ENCODE data around the gene HDLBP.

The HDLBP gene

DNA sequence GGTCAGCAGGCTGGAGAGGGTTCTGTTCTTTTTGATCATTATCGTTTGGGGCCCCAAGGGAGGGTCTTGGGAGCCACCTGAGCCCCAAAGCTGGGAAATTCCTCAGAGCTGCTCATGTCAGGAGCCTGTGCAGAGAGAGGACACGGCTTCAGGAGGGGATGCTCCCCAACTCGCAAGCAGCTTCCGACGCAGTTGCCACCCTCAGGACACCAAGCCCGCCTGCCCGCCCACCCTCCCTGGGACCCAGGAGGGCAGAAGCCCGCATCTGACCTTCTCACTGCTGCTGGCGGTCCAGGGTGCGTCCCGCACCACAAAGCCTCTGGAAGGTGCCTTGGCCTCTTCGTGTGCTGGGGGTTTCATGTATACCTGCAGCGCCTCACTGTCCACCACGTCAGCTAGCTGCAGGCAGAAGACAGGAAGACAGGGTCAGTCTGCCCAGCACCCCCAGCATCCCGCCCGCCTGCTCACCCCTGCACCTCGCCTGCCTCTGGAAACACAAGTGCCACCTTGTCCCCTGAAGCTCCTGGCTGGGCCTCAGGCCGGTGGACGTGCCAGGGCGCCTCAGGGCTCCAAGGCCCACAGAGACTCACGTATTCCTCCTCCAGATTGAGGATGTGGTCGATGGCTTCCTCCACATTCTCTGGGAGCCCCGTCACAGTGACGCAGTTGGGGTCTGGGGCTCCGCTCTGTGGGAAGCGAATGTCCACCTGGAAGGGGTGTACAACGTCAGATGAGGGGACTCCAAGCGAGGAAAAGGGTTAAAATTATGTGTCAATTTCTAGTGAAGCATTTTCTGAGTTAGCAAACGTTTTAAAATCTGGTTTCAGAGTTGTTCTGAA, 85.7 kb downstream of the HDLBP start:
- no peak for DNase-seq (ENCODE audit: low read depth in 2 of 2)

DNA sequence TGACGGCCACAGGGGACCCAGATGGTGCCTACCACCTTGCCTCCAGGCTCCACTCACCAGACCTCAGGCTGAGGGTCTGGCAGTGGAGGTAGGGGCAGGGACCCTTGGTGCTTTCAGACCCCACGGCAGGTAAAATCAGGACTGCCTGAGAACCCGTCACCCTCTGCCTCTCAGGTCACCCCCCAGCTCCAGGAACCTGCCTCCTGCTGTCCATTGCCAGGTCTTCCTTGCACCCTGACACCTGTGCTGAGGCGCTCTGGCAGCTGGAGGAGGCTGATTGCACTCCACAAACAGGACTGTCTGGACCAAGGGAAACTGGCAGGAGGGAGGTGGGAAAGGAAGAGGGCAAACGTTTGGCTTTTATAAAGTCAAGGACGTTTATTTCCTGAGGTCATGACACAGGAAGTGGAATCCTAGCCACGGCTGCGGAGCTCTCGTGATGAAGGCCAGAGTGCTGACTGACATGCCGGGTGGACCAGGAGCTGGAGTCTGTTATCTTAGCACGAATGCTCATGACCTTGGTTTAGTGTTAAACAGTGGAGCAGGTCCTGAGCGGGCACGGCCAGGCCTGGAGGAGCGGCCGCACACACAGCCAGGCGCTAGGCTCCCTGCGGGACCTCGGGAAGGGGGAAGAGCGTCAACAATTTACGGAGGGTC, 86.5 kb downstream of the HDLBP start:
- DNase-seq (ENCODE audit: low read depth in 2 of 2), result no peak

DNA sequence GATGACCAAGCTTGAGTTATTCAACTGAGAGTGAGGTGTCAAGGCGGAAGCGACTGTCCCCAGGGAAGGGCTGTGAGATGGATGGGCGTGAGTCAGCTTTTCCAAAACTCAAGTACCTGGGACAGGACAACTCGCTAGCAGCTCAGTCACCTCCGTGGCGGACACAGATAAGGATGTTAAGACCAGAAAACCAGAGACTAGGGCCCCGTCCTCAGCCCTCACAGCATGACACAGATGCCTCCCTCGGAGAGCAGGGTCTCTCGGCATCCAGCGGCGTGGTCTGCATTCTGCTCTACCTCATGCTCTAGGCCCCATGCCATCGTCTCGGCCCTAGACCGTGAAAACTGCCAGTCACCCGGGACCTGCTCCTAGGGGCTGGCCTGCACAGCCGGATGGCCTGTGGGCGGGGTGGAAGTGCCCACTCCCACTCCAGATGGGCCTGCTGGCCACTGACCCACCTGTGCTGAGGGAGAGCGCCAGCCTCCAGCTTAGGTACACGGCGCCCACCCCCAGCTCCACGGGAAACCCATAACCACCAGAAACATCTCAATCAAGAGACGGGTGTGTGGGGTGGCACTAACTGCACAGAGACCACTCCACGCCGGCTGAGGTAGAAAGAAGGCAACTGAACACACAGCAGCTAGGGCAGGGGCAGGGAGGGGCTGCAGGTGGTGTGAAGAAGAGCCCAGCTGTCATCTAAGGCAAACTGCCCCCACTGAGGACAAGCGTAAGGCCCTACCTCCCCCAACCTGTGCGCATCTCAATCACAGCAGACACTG, 87.2 kb downstream of the HDLBP start:
- DNase-seq (ENCODE audit: low read depth in 2 of 2), result no peak

DNA sequence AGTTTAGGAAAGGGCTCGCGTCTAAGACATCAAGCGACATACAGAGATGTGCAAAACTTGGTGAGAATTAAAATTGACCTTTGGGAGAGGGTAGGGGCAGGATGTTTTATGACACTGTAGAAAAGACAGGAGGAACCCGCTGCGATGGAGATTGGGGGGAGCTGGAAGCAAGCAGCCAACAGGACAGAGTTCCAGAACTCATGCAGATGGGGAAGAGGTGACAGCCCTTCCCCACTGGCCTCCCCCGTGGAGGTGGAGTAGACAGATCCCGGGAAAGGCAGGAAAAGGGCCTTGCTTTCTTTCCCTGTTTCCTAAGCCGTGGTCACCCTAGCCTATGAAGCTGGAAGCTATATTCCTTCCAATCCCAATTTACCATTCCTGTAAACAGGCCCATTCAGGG, 87.9 kb downstream of the HDLBP start:
- no peak for DNase-seq (ENCODE audit: low read depth in 2 of 2)

DNA sequence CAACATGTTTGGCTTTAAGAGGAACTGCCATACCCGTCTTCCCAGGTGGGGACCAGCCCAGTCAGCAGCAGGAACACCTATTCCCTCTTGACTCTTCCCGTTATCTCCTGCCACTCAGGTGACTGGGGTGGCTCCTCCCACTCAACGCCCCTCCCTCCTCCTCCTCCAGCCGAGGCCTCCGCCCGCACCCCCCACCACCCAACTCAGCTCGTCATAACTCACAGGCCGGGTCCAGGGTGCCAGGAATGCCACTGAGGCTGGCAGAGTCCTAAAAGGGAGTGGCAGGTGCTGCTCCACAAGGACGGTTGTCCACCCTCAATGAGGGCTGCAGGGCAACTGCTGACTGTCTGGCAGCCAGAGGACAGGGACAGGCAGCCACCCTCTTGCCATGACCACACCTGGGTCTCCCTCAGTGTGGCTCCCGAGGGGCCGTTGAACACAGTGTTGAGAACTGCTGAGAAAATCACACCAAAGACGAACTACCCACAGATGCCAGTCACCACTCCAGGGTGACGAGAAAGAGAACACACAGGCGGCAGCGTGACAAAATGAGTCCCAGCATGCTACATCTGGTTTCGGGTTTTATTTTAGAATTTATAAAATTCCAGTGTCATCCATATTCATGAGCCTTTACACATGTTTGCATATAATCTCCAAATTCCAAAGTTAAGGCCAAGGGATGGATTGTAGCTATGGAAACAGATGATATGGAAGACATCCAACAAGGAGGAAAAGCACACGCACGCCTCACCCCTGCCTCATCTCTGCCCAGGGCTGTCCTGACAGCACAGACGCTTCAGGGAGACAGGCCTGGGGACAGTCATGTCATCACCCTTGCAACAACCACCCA, 88.5 kb downstream of the HDLBP start:
- DNase-seq (ENCODE audit: low read depth in 2 of 2), result no peak

DNA sequence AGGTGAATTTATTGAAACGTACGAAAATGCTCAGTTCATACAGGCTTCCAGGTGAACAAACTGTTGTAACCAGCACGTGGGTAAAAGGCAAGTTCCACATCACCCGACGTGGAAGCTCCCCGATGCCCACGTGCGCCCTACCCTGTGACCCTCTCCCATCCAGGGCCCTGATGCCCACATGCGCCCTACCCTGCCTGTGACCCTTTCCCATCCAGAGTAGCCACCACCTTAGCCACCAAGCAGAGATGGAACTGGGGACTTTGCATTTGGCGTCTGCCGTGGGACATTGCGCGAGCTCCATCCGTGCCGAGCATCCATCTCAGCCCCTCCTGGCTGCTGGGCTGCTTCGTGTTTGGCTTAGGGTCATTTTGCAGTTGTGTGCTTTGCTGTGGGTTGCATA, 89.5 kb downstream of the HDLBP start:
- DNase-seq (ENCODE audit: low read depth in 2 of 2), result no peak

DNA sequence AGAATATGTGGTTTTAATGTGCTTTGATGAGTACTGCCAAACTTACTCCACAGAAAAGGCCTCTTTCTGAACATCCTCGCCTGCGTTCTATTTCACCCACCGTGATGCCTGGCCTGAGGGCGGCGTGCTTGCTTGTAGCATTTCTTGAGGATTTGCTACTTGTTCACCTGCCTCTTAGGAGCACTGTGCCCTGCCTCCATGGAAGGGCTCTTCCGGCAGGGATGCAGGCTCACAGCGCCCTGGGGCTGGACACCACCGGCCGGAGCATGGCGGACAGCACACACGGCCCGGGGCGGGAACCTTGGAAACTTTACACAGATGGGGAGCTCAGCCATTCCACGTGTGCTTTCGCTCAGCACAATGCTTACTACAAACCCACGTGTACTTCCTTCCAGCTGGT, 89.9 kb downstream of the HDLBP start:
- no peak for DNase-seq (ENCODE audit: low read depth in 2 of 2)

DNA sequence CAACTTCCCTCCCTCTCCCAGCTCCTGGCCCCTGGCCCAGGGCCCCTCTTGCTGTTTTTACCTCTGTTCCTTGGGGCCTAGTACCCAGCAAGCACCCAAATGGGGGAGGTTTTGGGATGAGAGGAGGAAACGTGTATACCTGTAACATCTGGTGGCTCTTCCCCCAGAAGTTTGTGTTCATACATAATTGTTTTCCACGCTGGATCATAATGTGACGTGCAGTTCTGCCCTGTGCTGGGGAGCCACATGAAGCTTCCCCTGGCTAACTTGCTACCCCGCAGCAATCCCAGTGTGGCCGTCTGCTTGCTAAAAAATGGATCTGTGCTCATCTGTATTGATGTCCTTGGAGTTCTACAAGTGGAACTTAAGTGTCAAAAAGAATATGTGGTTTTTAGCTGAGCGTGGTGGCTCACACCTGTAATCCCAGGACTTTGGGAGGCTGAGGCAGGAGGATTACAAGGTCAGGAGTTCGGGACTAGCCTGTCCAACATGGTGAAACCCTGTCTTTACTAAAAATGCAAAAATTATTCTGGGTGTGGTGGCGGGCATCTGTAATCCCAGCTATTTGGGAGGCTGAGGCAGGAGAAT, 90.5 kb downstream of the HDLBP start:
- no peak for DNase-seq (ENCODE audit: low read depth in 2 of 2)

DNA sequence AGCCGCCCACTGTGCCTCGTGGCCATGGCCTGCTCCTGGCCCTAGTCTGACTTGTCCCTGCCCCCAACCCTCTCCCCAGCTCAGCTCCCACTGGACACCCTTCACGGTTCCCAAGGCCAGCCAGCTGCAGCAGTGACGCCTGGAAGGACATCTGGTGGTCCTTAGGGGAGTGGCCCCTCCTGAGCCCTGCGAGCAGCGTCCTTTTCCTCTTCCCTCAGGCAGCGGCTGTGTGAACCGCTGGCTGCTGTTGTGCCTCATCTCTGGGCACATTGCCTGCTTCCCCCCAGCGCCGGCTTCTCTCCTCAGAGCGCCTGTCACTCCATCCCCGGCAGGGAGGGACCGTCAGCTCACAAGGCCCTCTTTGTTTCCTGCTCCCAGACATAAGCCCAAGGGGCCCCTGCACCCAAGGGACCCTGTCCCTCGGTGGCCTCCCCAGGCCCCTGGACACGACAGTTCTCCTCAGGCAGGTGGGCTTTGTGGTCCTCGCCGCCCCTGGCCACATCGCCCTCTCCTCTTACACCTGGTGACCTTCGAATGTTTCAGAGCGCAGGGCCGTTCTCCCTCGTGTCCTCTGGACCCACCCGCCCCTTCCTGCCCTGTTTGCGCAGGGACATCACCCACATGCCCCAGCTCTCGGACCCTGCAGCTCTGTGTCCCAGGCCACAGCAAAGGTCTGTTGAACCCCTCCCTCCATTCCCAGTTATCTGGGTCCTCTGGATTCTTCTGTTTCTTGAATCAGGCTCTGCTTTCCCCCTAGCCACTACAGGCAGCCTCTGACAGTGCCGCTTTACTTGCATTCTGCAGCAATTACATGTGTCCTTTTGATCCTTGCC, 91.2 kb downstream of the HDLBP start:
- DNase-seq (ENCODE audit: low read depth in 2 of 2), result no peak

DNA sequence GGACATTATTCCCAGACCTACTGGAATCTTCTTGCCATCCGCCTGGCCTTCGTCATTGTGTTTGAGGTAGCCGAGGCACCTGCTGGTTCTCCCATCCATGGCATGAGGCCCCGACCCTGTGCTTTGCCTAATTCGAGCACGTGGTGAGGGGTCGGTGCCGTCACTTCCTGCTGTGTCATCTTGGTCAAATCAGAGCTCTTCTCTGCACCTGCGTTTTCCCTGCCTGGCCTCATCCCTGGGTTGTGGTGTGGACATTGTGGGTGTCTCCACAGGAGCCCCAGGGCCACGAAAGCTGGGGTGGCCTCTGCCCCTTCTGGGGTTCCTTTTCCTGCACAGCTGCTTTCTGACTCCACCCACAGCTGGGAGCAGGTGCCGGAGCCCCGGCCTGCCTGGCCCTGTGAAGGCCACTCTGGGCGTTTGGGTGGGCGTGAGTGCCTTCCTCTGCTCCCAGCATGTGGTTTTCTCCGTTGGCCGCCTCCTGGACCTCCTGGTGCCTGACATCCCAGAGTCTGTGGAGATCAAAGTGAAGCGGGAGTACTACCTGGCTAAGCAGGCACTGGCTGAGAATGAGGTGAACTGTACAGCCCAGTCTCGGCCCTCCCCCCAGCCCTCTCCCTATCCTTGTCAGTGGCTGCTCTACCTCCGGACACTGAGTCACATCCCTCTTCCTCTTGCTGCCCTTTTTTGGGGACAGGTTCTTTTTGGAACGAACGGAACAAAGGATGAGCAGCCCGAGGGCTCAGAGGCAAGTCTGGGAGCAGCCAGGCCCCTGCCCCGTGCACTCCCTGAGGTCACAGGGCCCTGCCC, 92.1 kb downstream of the HDLBP start:
- no peak for DNase-seq (ENCODE audit: low read depth in 2 of 2)

DNA sequence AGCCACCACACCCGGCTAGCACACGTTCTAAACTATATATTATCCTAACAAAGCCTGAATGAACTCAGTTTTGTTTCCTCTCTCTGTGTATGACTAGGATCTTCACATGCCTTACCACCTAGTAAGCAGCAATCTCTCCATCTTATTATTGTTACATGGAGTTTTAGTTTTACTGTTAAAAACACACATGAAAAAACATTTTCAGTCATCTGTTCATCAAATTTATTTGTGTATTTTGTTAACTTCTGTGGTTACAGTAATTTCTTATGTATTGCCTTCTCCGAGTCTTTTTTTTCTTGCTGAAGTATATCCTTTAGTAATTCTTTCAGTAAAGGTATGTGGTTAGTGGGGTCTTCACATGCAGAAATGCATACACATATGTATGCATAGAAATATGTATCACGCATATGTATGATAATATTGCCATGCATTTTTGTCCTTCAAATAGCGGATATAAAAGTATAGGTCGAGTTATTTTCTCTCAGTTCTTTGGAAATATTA, 95.6 kb downstream of the HDLBP start:
- no peak for DNase-seq (ENCODE audit: low read depth in 2 of 2)

DNA sequence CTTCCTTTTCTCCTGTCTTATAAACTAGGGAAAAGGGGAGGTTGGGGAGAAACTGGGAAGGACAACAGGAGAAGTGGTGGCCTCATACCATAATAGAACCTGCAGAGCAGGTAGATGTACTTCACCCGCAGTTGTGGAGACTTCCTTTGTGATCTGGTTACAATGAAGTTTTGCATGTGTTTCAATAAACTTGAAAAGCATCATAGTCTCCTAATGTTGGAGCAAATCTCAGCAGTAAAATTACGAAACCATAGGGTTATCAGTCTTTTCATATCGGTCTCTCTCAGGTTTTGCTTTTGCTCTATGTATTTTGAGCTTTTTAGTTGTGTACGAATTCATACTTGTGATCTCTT, 96.5 kb downstream of the HDLBP start:
- no peak for DNase-seq (ENCODE audit: low read depth in 2 of 2)

DNA sequence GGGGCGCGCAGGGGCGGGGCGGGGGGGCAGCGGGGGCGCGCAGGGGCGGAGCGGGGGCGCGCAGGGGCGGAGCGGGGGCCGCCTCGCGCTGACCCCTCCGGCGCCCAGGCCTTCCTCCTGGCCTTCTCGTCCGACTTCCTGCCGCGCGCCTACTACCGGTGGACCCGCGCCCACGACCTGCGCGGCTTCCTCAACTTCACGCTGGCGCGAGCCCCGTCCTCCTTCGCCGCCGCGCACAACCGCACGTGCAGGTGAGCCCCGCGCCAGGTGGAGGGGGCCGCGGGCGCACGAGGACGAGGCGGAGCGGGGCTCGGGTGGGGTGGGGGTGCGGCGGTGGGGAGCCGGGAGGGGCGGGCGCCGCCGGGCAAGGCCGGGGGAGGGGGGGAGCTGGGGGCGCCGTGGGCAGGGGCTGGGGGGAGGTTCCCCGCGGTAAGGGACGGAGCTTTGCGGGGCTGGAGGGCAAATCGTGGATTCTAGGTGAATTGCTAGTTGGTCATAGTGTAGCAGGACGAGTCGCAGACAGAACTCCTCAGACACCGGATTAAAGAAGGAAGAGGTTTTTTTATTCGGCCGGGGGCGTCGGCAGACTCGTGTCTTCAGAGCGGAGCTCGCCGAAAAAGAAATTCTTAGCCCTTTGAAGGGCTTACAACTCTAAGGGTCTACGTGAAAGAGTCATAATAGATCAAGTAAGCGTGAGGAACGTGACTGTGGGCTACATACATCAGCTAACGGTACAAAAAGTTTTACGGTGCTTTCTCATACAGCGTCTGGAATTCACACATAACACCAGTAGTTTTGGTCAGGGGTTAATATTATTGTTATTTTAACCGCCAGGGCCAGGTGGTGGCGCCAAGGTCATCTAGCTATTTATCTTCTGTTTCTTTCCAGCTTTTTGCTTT, 97.1 kb downstream of the HDLBP start:
- DNase-seq (ENCODE audit: low read depth in 2 of 2), result no peak

DNA sequence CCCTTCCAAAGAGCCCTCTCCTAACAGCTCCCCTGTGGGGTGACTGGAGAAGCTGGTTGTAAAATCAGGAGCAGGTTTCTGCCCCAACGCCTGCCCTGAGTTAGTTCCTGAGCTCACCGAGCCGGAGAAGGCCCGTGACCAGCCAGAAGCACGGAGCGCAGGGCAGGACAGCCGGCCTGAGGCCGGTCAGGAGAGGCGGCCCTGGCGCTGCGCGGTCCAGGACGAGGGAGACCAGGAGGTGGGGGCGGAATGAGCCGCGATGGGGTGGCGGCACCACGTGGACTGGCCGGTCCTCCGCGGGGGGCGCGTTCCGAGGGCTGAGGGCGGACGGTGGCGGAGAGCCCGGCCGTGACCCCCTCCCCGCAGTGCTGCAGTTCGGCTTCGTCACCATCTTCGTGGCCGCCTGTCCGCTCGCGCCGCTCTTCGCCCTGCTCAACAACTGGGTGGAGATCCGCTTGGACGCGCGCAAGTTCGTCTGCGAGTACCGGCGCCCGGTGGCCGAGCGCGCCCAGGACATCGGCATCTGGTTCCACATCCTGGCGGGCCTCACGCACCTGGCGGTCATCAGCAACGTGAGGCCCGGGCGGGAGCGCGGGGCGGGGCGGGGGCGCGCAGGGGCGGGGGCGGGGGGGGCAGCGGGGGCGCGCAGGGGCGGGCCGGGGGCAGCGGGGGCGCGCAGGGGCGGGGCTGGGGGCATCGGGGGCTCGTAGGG, 98.0 kb downstream of the HDLBP start:
- DNase-seq (ENCODE audit: low read depth in 2 of 2), result no peak

DNA sequence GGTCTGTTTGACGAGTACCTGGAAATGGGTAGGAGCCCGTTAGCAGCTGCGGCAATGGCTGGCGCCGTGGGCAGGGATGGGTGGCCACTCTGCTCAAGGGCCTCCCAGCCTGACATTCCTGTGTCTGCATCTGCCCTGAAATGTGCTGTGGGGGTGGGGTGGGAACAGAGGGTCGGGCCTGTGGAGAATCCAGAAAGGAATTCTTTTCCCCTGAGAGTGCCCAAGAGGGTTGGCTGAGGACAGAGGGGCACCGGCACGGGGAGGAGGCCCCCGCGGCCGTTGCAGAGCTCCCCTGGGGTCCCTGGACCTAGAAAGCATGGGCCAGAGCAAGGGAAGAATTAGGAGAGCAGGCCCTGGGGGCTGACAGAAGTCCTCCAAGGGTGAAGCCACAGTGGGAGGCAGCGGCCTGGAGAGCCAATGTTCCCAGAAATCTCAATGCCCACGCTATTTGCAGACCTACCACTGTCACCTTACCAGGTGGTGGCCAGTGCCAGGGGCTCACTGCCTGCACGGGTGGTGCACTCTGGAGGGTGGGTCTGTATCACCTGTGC, 99.2 kb downstream of the HDLBP start:
- no peak for DNase-seq (ENCODE audit: low read depth in 2 of 2)

DNA sequence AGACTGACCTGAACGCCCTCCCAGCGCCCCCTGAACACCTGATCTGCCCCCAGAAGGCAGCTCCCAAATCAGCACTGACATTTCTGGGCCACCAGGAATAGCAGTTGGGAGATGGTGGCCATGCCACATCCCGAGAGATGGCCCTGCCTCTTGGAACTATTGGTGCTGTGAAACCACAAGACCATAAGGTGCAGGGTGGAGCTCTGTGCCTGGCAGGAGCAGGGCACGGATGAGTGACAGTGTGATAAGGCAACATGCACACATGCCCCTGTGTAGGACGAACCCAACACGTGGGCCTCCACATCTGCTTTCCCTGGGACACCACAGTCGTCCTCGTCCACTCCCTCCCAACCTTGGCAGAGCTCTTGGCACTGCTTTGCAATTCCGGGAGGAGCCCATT, 100.1 kb downstream of the HDLBP start:
- DNase-seq (ENCODE audit: low read depth in 2 of 2), result no peak

DNA sequence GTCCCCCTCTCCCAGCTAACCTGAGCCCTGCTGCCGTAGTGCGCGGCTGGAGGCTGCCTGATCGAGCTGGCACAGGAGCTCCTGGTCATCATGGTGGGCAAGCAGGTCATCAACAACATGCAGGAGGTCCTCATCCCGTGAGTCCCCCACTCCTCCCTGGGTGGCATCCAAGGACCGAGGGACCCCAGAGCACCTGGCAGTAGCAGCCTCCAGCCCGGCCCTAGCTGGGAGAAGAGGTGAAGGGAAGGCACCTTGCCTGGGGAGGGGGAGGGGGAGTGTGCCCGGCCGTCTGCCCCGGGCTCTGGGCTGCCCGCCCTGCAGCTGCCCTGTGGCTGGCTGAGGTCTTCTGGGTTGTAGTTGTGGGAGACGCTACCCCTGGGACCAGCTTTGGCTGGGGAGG, 100.7 kb downstream of the HDLBP start:
- DNase-seq (ENCODE audit: low read depth in 2 of 2), result no peak

DNA sequence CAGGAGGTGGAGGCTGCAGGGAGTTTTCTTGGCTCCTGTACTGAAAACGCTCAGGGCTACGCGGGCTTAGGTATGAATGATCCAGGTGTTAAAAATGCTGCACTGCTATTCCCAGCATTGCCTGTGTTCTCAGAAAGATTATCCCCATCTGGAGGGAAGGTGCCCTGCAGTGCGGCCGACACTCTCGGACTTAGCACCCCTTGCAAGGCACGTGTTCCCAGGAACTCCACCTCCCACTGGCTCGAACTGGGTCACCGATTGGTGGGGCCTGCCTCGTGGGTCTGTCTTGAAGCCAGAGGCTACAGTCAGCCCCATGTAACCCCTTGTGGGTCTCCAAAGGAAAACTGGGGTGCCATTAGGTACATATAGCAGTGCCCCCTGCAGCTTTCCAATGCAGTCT, 101.3 kb downstream of the HDLBP start:
- DNase-seq (ENCODE audit: low read depth in 2 of 2), result no peak
